Neural progenitor cell (in vitro differentiated cells): ENCODE results near the gene MBNL2.

ENCODE experiments used
- EZH2 ChIP-seq: fragments of 200-600 bp; sonication (generic); IDR thresholded peaks from 2 replicates; pipeline ENCODE4 v1.6.1; 2017; ENCODE audit warnings: antibody characterized with exemption, mild to moderate bottlenecking, moderate library complexity
- EZH2phosphoT487 ChIP-seq: fragments of 200-600 bp; sonication (generic); IDR thresholded peaks from 2 replicates; pipeline ENCODE4 v1.6.1; 2017; ENCODE audit warnings: antibody characterized with exemption
- TF ChIP-seq, protein P1 (sequence below): fragments of 200-600 bp; sonication (generic); IDR thresholded peaks from 2 replicates; pipeline ENCODE4 v1.5.1; 2017; ENCODE audit warnings: antibody characterized with exemption, mild to moderate bottlenecking

DNA sequence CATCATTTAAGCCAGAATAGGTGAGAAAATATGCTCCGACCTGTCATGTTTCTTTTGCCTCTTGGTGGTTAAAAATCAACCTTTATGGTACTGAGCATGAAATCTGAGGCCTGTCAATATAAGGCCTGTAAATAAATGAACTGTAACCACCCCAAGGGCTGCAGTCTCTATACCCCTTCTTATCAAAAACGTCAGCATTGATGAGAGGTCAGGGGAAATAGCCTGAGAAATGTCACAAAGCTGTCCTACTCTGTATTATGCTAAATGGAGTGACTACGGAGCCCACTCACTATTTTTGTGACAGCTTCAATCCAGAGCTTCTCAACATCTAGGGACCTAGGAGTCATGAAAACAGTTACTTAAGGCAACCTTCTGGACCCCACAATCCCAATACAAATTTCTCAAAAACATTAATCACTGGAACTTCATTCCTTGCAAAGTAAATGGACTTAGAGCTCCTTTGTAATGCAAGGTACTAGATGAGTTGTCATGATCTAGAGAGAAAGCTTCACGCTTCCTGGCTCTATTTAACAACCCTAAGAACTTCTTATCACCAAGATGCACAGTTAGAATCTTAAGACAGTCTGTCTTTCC, 209.1 kb downstream of the MBNL2 start:
- no peak for TF ChIP-seq EZH2
- TF ChIP-seq, protein P1, sequence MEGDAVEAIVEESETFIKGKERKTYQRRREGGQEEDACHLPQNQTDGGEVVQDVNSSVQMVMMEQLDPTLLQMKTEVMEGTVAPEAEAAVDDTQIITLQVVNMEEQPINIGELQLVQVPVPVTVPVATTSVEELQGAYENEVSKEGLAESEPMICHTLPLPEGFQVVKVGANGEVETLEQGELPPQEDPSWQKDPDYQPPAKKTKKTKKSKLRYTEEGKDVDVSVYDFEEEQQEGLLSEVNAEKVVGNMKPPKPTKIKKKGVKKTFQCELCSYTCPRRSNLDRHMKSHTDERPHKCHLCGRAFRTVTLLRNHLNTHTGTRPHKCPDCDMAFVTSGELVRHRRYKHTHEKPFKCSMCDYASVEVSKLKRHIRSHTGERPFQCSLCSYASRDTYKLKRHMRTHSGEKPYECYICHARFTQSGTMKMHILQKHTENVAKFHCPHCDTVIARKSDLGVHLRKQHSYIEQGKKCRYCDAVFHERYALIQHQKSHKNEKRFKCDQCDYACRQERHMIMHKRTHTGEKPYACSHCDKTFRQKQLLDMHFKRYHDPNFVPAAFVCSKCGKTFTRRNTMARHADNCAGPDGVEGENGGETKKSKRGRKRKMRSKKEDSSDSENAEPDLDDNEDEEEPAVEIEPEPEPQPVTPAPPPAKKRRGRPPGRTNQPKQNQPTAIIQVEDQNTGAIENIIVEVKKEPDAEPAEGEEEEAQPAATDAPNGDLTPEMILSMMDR = no peak
- TF ChIP-seq EZH2phosphoT487 = no peak
